MM.1S (cell line): Measurements from ENCODE around the gene PLCB4.

Experiments
- DNase-seq: peaks from one replicate; pipeline ENCODE4 v3.0.0-alpha.2; 2015
- H2AFZ ChIP-seq: fragments of 300-600 bp; sonication (generic); 2 replicates; pipeline ENCODE4 v1.6.0; 2016; ENCODE audit warnings: antibody characterized with exemption, low read length
- H3F3A ChIP-seq: fragments of 300-600 bp; sonication (generic); 2 replicates; pipeline ENCODE4 v1.6.1; 2016; ENCODE audit warnings: mild to moderate bottlenecking, antibody characterized with exemption, low read length, moderate library complexity, mixed read lengths; ENCODE audit not compliant: insufficient read depth
- H3K27ac ChIP-seq: fragments of 300-600 bp; sonication (generic); 2 replicates; pipeline ENCODE4 v1.5.1; 2016; ENCODE audit warnings: mild to moderate bottlenecking, low read length
- H3K27me3 ChIP-seq: fragments of 300-600 bp; sonication (generic); replicated peaks from 2 replicates; pipeline ENCODE4 v1.6.0; 2016; ENCODE audit warnings: low read length; ENCODE audit not compliant: insufficient read depth
- H3K36me3 ChIP-seq: fragments of 300-600 bp; sonication (generic); replicated peaks from 2 replicates; pipeline ENCODE4 v1.6.1; 2016; ENCODE audit warnings: mild to moderate bottlenecking, low read length, mixed read lengths; ENCODE audit not compliant: insufficient read depth
- H3K4me1 ChIP-seq: fragments of 300-600 bp; sonication (generic); 2 replicates; pipeline ENCODE4 v1.6.1; 2016; ENCODE audit warnings: low read length, mixed read lengths
- H3K4me2 ChIP-seq: fragments of 300-600 bp; sonication (generic); 2 replicates; pipeline ENCODE4 v1.6.0; 2016; ENCODE audit warnings: low read depth, low read length
- H3K4me3 ChIP-seq: fragments of 300-600 bp; sonication (generic); 2 replicates; pipeline ENCODE4 v1.5.1; 2016; ENCODE audit warnings: low read length, mixed read lengths
- H3K79me2 ChIP-seq: fragments of 300-600 bp; sonication (generic); 2 replicates; pipeline ENCODE4 v1.6.1; 2016; ENCODE audit warnings: mixed run types, low read length, mixed read lengths
- H3K9ac ChIP-seq: fragments of 300-600 bp; sonication (generic); 2 replicates; pipeline ENCODE4 v1.6.1; 2016; ENCODE audit warnings: low read length, mixed read lengths
- H3K9me2 ChIP-seq: fragments of 300-600 bp; sonication (generic); replicated peaks from 2 replicates; pipeline ENCODE4 v1.6.1; 2016; ENCODE audit warnings: mild to moderate bottlenecking, low read length, mixed read lengths; ENCODE audit not compliant: insufficient read depth
- H3K9me3 ChIP-seq: fragments of 300-600 bp; sonication (generic); replicated peaks from 2 replicates; pipeline ENCODE4 v1.6.1; 2016; ENCODE audit warnings: mild to moderate bottlenecking, low read length, mixed read lengths; ENCODE audit not compliant: insufficient read depth
- H4K20me1 ChIP-seq: fragments of 300-600 bp; sonication (generic); 2 replicates; pipeline ENCODE4 v1.6.1; 2016; ENCODE audit warnings: mild to moderate bottlenecking, low read length, moderate library complexity, mixed read lengths; ENCODE audit not compliant: insufficient read depth
- EZH2 ChIP-seq: fragments of 300-600 bp; sonication (generic); optimal IDR thresholded peaks from 2 replicates; pipeline ENCODE3; 2017; ENCODE audit warnings: low read depth, mild to moderate bottlenecking, antibody characterized with exemption, low read length, mixed read lengths
- EZH2phosphoT487 ChIP-seq: fragments of 300-600 bp; sonication (generic); IDR thresholded peaks from 2 replicates; pipeline ENCODE4 v1.6.1; 2018; ENCODE audit warnings: antibody characterized with exemption, low read length
- TF ChIP-seq, protein P1 (sequence below): fragments of 300-600 bp; sonication (generic); IDR thresholded peaks from 2 replicates; pipeline ENCODE4 v1.5.1; 2016; ENCODE audit warnings: antibody characterized with exemption, low read length, mixed read lengths

PLCB4 gene

DNA sequence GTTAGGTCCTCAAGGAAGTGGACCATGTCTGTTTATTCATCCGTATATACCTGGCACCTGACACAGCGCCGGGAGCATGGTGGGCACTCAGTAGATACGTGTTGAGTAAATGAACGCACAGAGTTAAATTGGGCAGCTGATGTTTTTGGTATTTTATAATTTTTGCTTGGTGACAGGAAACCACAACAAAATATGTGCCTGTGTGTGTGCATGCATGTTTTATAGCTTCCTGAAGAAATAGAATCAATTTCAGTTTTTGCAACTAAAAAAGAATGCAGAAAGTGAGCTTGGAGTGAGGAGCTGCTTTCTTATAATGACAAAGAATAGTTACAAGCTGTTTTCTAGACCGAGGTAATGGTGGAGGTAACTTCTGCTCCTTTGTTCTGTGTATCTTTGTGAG is 91.4 kb downstream of the PLCB4 start:
- Histone ChIP-seq H3K9me2 (no peaks in the 10 kb centered on the region), H3K9ac (no peak overlapping the region), H3F3A (no peaks in the 10 kb centered on the region), H3K27me3 (no peaks in the 10 kb centered on the region), H3K36me3 (no peaks in the 10 kb centered on the region), H3K4me2 (no peak overlapping the region), H3K9me3 (no peaks in the 10 kb centered on the region), H4K20me1 (no peaks in the 10 kb centered on the region), H3K79me2 (no peaks in the 10 kb centered on the region), H3K27ac (no peak overlapping the region), H3K4me1 (no peaks in the 10 kb centered on the region), H2AFZ (no peak overlapping the region), H3K4me3 (no peak overlapping the region)
- no peak for DNase-seq
- no peak for TF ChIP-seq EZH2
- TF ChIP-seq EZH2phosphoT487: no peak
- TF ChIP-seq, protein P1, sequence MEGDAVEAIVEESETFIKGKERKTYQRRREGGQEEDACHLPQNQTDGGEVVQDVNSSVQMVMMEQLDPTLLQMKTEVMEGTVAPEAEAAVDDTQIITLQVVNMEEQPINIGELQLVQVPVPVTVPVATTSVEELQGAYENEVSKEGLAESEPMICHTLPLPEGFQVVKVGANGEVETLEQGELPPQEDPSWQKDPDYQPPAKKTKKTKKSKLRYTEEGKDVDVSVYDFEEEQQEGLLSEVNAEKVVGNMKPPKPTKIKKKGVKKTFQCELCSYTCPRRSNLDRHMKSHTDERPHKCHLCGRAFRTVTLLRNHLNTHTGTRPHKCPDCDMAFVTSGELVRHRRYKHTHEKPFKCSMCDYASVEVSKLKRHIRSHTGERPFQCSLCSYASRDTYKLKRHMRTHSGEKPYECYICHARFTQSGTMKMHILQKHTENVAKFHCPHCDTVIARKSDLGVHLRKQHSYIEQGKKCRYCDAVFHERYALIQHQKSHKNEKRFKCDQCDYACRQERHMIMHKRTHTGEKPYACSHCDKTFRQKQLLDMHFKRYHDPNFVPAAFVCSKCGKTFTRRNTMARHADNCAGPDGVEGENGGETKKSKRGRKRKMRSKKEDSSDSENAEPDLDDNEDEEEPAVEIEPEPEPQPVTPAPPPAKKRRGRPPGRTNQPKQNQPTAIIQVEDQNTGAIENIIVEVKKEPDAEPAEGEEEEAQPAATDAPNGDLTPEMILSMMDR: no peak

DNA sequence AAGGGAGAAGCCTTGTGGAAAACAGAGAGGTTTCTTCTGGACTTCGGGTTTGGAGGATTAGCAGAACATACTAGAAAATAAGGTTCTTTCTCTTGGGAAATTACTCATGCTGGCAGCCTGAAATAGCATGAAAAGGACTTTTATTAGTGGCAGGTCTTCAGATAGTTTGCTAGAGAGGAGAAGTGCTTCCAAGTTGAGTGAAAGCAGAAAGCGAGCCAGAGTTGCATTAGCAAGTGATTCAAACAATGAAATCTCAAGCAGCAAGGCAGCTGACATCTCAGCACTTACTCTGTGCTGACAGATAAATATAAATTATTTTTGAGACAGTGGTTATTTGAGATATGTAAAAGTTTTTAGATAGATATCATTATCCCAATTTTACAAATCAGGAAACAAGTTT is 91.9 kb downstream of the PLCB4 start:
- Histone ChIP-seq H4K20me1 (no peaks in the 10 kb centered on the region), H3K27me3 (no peaks in the 10 kb centered on the region), H3K4me3 (no peak overlapping the region), H3K9me3 (no peaks in the 10 kb centered on the region), H3F3A (no peaks in the 10 kb centered on the region), H2AFZ (no peak overlapping the region), H3K79me2 (no peaks in the 10 kb centered on the region), H3K27ac (no peak overlapping the region), H3K9ac (no peak overlapping the region), H3K4me2 (no peak overlapping the region), H3K36me3 (no peaks in the 10 kb centered on the region), H3K9me2 (no peaks in the 10 kb centered on the region), H3K4me1 (no peaks in the 10 kb centered on the region)
- no peak for TF ChIP-seq EZH2phosphoT487
- no peak for DNase-seq

DNA sequence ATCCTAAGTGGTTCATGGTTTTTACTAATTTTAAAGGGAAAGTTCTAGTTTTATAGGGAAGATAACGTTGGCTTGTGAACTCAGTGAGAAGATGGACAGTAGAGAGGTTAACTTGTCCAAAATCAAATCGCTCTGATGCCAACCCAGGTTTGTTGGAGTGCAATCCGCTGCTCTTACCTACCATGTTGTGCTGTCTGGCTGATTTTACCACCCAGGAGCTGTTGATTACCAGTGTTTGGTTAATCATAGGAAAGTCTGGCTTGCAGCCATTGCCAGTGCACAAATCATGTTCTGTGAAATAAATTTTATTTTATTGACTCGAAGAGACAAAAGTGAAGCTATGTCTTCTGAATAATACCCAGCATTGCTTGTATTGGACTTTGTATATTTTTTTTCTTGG is 92.4 kb downstream of the PLCB4 start:
- H3K79me2 ChIP-seq: no peaks in the 10 kb centered on the region
- H3K9ac ChIP-seq: no peak overlapping the region
- TF ChIP-seq, protein P1: no peak
- no peak for TF ChIP-seq EZH2
- TF ChIP-seq EZH2phosphoT487: no peak
- H3K36me3 ChIP-seq: no peaks in the 10 kb centered on the region
- H3K9me2 ChIP-seq: no peaks in the 10 kb centered on the region
- H3K27ac ChIP-seq: no peak overlapping the region
- no peak overlapping the region for H3K4me2 ChIP-seq
- no peaks in the 10 kb centered on the region for H3K27me3 ChIP-seq
- DNase-seq: no peak
- no peaks in the 10 kb centered on the region for H3F3A ChIP-seq
- H3K4me3 ChIP-seq: no peak overlapping the region
- no peaks in the 10 kb centered on the region for H4K20me1 ChIP-seq
- H3K9me3 ChIP-seq: no peaks in the 10 kb centered on the region
- H3K4me1 ChIP-seq: no peaks in the 10 kb centered on the region
- no peak overlapping the region for H2AFZ ChIP-seq

GRCh38 chr20:9163251-9163650 is 94.4 kb downstream of the PLCB4 start:
- TF ChIP-seq EZH2 (no peak), EZH2phosphoT487 (no peak)
- TF ChIP-seq, protein P1: no peak
- Histone ChIP-seq H3K4me2 (no peak overlapping the region), H3K9me2 (no peaks in the 10 kb centered on the region), H3K27me3 (no peaks in the 10 kb centered on the region), H3K9ac (no peak overlapping the region), H3K27ac (no peak overlapping the region), H3K4me1 (no peaks in the 10 kb centered on the region), H4K20me1 (no peaks in the 10 kb centered on the region), H3K79me2 (no peaks in the 10 kb centered on the region), H3F3A (no peaks in the 10 kb centered on the region), H2AFZ (no peak overlapping the region), H3K9me3 (no peaks in the 10 kb centered on the region), H3K36me3 (no peaks in the 10 kb centered on the region), H3K4me3 (no peak overlapping the region)
- DNase-seq: no peak
